ENCODE results near the gene EDDM3A. TPM values are rescaled to one million over a fixed set of nuclear protein-coding genes. Genes with fewer than 3 reads are reported as not detected.

Gene EDDM3A
- total and polyA plus RNA-seq, 5 donors from 2014 or later = not detected

DNA sequence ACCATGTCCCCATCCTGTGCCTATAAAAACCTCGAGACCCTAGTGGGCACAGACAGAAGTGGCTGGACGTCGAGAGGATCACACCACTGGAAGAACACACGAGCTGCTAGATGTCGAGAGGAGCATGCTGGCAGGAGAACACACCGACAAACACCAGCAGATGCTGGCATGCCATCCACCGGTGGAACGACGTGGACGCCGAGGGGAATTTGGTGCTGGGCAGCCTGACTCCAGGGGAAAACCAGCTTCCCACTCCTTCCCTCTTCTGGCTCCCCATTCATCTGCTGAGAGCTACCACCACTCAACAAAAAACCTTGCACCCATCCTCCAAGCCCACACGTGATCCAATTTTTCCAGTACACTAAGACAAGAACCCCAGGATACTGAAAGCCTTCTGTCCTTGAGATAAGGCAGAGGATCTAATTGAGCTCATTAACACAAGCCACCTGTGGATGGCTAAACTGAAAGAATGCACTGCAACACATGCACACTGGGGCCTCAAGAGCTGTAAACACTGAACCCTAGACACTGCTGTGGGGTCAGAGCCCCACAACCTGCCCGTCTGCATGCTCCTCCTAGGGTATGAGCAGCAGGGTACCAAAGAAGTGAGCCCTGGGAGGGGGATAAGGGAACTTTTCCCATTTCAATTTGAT lies 44.9 kb downstream of the EDDM3A start:
- no peak overlapping the region for H3K27ac Mint-ChIP-seq
- peaks cover 15% of the 10 kb centered on the region for H3K27me3 Mint-ChIP-seq
- Histone ChIP-seq H3K27ac (ENCODE audit: insufficient read depth, low read length, poor library complexity, severe bottlenecking) (no peak overlapping the region), H3K9me3 (ENCODE audit: control insufficient read depth in 2 of 2, low read length in 2 of 2) (no peaks in the 10 kb centered on the region), H3K4me3 (ENCODE audit: low read depth, low read length) (no peak overlapping the region), H3K36me3 (ENCODE audit: control insufficient read depth, insufficient read depth, low read length) (no peaks in the 10 kb centered on the region), H3K4me1 (ENCODE audit: control insufficient read depth, insufficient read depth, low read length, poor library complexity, severe bottlenecking) (no peaks in the 10 kb centered on the region), H3K27me3 (ENCODE audit: control insufficient read depth, insufficient read depth, low read length) (peaks cover 2% of the 10 kb centered on the region)
- no peak for DNase-seq
- ATAC-seq (ENCODE audit: low read depth in 2 of 2) = no peak
- H3K9me3 Mint-ChIP-seq = no peaks in the 10 kb centered on the region
- H3K36me3 Mint-ChIP-seq = no peaks in the 10 kb centered on the region
- peaks cover 0 to 2% (median 0%) of the 10 kb centered on the region in 4 donors for H3K4me1 Mint-ChIP-seq
- no peak overlapping the region for H3K4me3 Mint-ChIP-seq

GRCh38 chr14:20791187-20791586 lies 45.5 kb downstream of the EDDM3A start:
- no peaks in the 10 kb centered on the region for H3K9me3 ChIP-seq (ENCODE audit: control insufficient read depth in 2 of 2, low read length in 2 of 2)
- Mint-ChIP-seq H3K4me1 (peaks cover 0 to 2% (median 0%) of the 10 kb centered on the region in 4 donors), H3K4me3 (no peak overlapping the region), H3K9me3 (no peaks in the 10 kb centered on the region), H3K27ac (no peak overlapping the region), H3K27me3 (peaks cover 15% of the 10 kb centered on the region), H3K36me3 (no peaks in the 10 kb centered on the region)
- peaks cover 2% of the 10 kb centered on the region for H3K27me3 ChIP-seq (ENCODE audit: control insufficient read depth, insufficient read depth, low read length)
- H3K27ac ChIP-seq (ENCODE audit: insufficient read depth, low read length, poor library complexity, severe bottlenecking) = no peak overlapping the region
- no peaks in the 10 kb centered on the region for H3K4me1 ChIP-seq (ENCODE audit: control insufficient read depth, insufficient read depth, low read length, poor library complexity, severe bottlenecking)
- ATAC-seq (ENCODE audit: low read depth in 2 of 2) = no peak
- no peaks in the 10 kb centered on the region for H3K36me3 ChIP-seq (ENCODE audit: control insufficient read depth, insufficient read depth, low read length)
- DNase-seq = no peak
- no peak overlapping the region for H3K4me3 ChIP-seq (ENCODE audit: low read depth, low read length)

DNA sequence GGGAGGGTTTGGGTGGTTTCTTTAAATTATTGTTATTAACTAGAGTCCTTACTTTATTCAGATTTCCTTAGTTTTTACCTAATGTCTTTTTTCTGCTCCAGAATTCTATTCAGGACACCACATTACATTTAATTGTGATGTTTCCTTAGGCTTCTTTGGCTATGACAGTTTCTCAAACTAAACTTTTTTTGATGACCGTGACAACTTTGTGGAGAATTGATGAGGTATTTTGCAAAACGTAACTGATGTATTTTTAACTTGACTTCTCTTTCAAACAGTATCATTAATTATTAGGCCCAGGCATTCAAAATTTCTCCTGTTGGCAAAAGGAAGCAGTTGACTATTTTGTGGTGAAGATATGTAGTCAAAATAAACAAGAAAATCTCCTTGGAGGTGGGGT lies 45.9 kb downstream of the EDDM3A start:
- no peak overlapping the region for H3K27ac Mint-ChIP-seq
- H3K36me3 ChIP-seq (ENCODE audit: control insufficient read depth, insufficient read depth, low read length) = no peaks in the 10 kb centered on the region
- no peaks in the 10 kb centered on the region for H3K9me3 ChIP-seq (ENCODE audit: control insufficient read depth in 2 of 2, low read length in 2 of 2)
- H3K27me3 ChIP-seq (ENCODE audit: control insufficient read depth, insufficient read depth, low read length) = peaks cover 2% of the 10 kb centered on the region
- DNase-seq (no peak), ATAC-seq (ENCODE audit: low read depth in 2 of 2) (no peak)
- peaks cover 15% of the 10 kb centered on the region for H3K27me3 Mint-ChIP-seq
- H3K36me3 Mint-ChIP-seq = no peaks in the 10 kb centered on the region
- H3K4me3 Mint-ChIP-seq = no peak overlapping the region
- H3K4me1 ChIP-seq (ENCODE audit: control insufficient read depth, insufficient read depth, low read length, poor library complexity, severe bottlenecking) = no peaks in the 10 kb centered on the region
- H3K4me1 Mint-ChIP-seq = peaks cover 0 to 2% (median 0%) of the 10 kb centered on the region in 4 donors
- no peak overlapping the region for H3K4me3 ChIP-seq (ENCODE audit: low read depth, low read length)
- no peak overlapping the region for H3K27ac ChIP-seq (ENCODE audit: insufficient read depth, low read length, poor library complexity, severe bottlenecking)
- no peaks in the 10 kb centered on the region for H3K9me3 Mint-ChIP-seq

DNA sequence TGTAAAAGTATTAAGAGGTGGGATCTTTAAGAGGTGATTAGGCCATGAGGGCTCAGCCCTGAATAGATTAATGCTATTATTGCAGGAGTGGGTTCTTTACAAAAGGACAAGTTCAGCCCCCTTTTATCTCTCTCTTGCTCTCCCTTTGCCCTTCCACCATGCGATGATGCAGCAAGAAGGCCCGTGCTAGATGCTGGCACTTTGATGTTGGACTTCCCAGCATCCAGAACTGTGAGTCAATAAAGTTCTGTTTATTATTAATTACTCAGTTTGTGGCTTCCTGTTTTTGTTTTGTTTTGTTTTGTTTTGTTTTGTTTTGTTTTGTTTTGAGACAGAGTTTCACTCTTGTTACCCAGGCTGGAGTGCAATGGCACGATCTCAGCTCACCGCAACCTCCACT lies 46.9 kb downstream of the EDDM3A start:
- peaks cover 15% of the 10 kb centered on the region for H3K27me3 Mint-ChIP-seq

GRCh38 chr14:20794644-20795369 lies 49.1 kb downstream of the EDDM3A start:
- no peak for ATAC-seq (ENCODE audit: low read depth in 2 of 2)
- H3K9me3 ChIP-seq (ENCODE audit: control insufficient read depth in 2 of 2, low read length in 2 of 2) = no peaks in the 10 kb centered on the region
- H3K36me3 Mint-ChIP-seq = no peaks in the 10 kb centered on the region
- H3K4me1 ChIP-seq (ENCODE audit: control insufficient read depth, insufficient read depth, low read length, poor library complexity, severe bottlenecking) = no peaks in the 10 kb centered on the region
- H3K36me3 ChIP-seq (ENCODE audit: control insufficient read depth, insufficient read depth, low read length) = no peaks in the 10 kb centered on the region
- no peak overlapping the region for H3K4me3 Mint-ChIP-seq
- peaks cover 2% of the 10 kb centered on the region for H3K27me3 ChIP-seq (ENCODE audit: control insufficient read depth, insufficient read depth, low read length)
- H3K27ac Mint-ChIP-seq = no peak overlapping the region
- H3K4me1 Mint-ChIP-seq = no peaks in the 10 kb centered on the region
- H3K27me3 Mint-ChIP-seq = peaks cover 18% of the 10 kb centered on the region
- H3K27ac ChIP-seq (ENCODE audit: insufficient read depth, low read length, poor library complexity, severe bottlenecking) = no peak overlapping the region
- DNase-seq = no peak
- H3K9me3 Mint-ChIP-seq = no peaks in the 10 kb centered on the region
- no peak overlapping the region for H3K4me3 ChIP-seq (ENCODE audit: low read depth, low read length)

More for the DNA sequence above, 46.9 kb downstream of the EDDM3A start:
- no peaks in the 10 kb centered on the region for H3K4me1 ChIP-seq (ENCODE audit: control insufficient read depth, insufficient read depth, low read length, poor library complexity, severe bottlenecking)
- H3K27me3 ChIP-seq (ENCODE audit: control insufficient read depth, insufficient read depth, low read length) = peaks cover 2% of the 10 kb centered on the region
- no peak overlapping the region for H3K4me3 Mint-ChIP-seq
- no peaks in the 10 kb centered on the region for H3K36me3 ChIP-seq (ENCODE audit: control insufficient read depth, insufficient read depth, low read length)
- no peak overlapping the region for H3K4me3 ChIP-seq (ENCODE audit: low read depth, low read length)
- H3K27ac ChIP-seq (ENCODE audit: insufficient read depth, low read length, poor library complexity, severe bottlenecking) = no peak overlapping the region
- H3K36me3 Mint-ChIP-seq = no peaks in the 10 kb centered on the region
- peaks cover 0 to 2% (median 0%) of the 10 kb centered on the region in 4 donors for H3K4me1 Mint-ChIP-seq
- ATAC-seq (ENCODE audit: low read depth in 2 of 2) = no peak
- DNase-seq = no peak
- H3K9me3 Mint-ChIP-seq = no peaks in the 10 kb centered on the region
- no peaks in the 10 kb centered on the region for H3K9me3 ChIP-seq (ENCODE audit: control insufficient read depth in 2 of 2, low read length in 2 of 2)
- peak overlapping the region in 1 of 3 donors; percentile 42 for H3K27ac Mint-ChIP-seq

GRCh38 chr14:20797164-20797563 lies 51.5 kb downstream of the EDDM3A start:
- no peak overlapping the region for H3K4me3 ChIP-seq (ENCODE audit: low read depth, low read length)
- Mint-ChIP-seq H3K36me3 (no peaks in the 10 kb centered on the region), H3K27me3 (peaks cover 22% of the 10 kb centered on the region), H3K4me3 (no peak overlapping the region), H3K27ac (no peak overlapping the region), H3K4me1 (peaks cover 0 to 1% (median 0%) of the 10 kb centered on the region in 4 donors), H3K9me3 (no peaks in the 10 kb centered on the region)
- peaks cover 6% of the 10 kb centered on the region for H3K27me3 ChIP-seq (ENCODE audit: control insufficient read depth, insufficient read depth, low read length)
- H3K9me3 ChIP-seq (ENCODE audit: control insufficient read depth in 2 of 2, low read length in 2 of 2) = no peaks in the 10 kb centered on the region
- no peak overlapping the region for H3K27ac ChIP-seq (ENCODE audit: insufficient read depth, low read length, poor library complexity, severe bottlenecking)
- no peaks in the 10 kb centered on the region for H3K4me1 ChIP-seq (ENCODE audit: control insufficient read depth, insufficient read depth, low read length, poor library complexity, severe bottlenecking)
- no peaks in the 10 kb centered on the region for H3K36me3 ChIP-seq (ENCODE audit: control insufficient read depth, insufficient read depth, low read length)
- no peak for DNase-seq
- no peak for ATAC-seq (ENCODE audit: low read depth in 2 of 2)

Data from CD4-positive, CD25-positive, alpha-beta regulatory T cell (primary cell).